ENCODE results near the gene GALNT17.

Gene GALNT17

GRCh38 chr7:71345117-71345884, 213.4 kb downstream of the GALNT17 start:
- TF ChIP-seq, protein P1, sequence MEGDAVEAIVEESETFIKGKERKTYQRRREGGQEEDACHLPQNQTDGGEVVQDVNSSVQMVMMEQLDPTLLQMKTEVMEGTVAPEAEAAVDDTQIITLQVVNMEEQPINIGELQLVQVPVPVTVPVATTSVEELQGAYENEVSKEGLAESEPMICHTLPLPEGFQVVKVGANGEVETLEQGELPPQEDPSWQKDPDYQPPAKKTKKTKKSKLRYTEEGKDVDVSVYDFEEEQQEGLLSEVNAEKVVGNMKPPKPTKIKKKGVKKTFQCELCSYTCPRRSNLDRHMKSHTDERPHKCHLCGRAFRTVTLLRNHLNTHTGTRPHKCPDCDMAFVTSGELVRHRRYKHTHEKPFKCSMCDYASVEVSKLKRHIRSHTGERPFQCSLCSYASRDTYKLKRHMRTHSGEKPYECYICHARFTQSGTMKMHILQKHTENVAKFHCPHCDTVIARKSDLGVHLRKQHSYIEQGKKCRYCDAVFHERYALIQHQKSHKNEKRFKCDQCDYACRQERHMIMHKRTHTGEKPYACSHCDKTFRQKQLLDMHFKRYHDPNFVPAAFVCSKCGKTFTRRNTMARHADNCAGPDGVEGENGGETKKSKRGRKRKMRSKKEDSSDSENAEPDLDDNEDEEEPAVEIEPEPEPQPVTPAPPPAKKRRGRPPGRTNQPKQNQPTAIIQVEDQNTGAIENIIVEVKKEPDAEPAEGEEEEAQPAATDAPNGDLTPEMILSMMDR (IDR thresholded peaks at IDR 0.05) = no peak

DNA sequence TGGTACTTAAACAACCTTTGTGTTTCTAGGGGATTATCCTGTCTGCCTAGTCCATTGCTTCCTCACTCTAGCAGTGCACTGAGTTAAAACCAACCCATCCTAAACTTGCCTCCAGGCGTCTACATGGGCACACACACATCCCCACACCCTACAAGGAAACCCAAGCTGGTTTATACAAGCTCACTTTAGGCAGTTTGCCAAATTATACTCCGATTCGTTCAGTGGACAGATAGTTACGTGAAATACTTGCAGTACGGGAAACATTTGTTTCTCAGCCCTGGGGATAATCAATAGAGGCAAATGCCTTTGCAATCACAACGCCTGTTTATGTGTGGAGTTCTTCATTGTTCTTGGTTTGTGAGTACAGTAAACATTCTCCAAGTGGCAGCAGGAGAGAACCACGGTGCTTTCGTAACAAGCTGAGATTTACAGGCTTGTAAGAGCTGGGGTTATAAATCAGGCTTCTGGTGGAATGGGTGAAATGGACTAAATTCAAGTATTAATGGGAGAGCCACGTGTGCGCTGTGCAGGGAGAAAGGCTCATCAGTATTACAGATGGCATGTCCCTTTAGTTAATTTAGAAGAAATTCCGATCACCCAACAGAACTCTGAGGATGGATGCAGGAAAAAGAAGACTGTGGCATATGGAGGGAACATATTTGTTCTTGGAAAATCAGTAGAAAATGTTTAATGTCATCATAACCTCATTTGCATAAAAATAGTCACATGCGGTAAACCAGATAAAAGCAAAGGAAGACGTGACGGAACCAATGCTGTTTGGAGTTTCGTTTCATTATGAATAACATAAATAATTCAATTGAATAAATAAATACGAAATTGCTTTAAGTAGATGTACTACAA, 217.1 kb downstream of the GALNT17 start:
- TF ChIP-seq, protein P1 (IDR thresholded peaks at IDR 0.05) = no peak

DNA sequence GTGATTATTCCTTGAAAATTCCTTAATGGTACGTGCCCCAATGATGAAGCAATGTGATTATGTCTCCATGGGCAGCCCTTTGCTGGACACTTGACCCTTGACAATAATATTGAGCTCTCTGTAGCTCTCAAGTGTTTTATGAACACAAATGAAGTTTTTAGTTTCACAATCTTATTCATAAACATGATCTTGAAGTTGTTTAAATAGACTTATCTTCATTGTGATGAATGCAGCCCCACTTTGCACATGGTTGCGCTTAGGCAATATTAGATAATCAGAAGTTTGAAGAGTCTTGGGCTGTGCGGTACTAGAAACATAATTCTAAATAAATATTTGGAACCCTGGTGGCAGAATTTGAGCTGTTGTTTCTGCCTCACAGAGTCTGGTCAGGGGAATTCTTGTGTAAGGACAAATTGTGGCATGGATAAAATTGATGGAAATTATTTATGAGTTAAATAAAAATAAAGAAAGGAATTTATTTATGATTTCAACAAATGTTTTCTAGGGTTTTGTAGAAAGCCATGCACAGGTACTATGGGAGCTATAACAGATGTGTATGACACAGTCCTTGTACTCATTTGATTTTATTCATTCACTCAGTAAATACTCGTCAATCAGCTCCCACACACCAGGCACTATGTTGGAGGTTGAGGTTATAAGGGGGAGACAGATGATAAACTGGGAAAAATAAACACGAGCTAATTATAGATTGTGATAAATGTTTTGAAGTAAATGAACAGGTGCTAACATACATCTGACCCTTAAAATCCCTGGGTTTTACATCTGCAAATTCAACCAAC, 217.9 kb downstream of the GALNT17 start:
- TF ChIP-seq, protein P1 (IDR thresholded peaks at IDR 0.05) = no peak

GRCh38 chr7:71350680-71351079, 218.7 kb downstream of the GALNT17 start:
- TF ChIP-seq, protein P1 (IDR thresholded peaks at IDR 0.05) = no peak

GRCh38 chr7:71354716-71355115, 222.8 kb downstream of the GALNT17 start:
- TF ChIP-seq, protein P1 (IDR thresholded peaks at IDR 0.05) = no peak

DNA sequence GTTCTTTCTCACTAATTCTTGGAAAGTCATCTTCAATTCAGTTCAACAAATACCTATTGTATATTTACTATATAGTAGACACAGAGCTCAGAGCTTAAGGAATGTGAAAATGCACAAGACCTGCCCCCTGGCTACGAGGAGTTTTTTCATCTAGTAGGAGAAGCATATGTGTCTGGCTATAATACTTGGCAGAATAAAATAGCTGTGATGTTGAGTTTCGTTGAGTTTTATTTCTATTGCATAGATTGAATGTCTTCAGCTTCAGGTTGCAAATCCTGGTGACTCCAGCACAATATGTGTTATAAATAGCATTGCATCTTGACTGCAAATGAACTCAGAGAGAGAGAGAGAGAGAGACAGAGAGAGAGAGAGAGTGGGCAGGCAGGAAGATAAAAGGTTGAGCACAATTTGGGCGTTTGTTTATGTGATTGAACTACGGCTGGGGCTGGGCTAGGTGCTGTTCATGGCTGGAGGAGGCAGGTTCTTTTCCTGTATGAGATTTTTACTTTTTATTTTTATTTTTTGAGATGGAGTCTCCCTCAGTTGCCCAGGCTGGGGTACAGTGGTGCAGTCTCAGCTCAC, 229.6 kb downstream of the GALNT17 start:
- TF ChIP-seq, protein P1 (IDR thresholded peaks at IDR 0.05) = no peak

DNA sequence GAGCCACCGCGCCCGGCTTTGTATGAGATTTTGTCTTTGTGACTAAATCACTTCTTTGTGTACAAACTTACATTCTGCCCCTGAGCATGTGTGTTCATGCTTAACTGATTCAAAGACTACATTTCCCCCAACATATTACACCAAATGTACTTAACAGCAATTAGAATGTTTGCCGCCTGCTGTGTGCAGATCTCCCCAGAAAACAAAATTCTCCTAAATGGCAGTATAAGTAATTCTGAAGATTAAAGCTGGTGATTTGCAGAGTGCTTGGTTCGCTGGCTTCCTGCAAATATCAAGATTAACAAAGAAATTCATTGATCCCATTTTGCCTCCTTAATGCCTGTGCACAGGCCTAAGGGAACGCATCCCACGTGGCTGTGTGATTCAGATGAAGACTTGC, 230.3 kb downstream of the GALNT17 start:
- TF ChIP-seq, protein P1 (IDR thresholded peaks at IDR 0.05) = no peak
